ENCODE measurements around the gene SLC2A6. TPM values are rescaled to one million over a fixed set of nuclear protein-coding genes. Genes with fewer than 3 reads are reported as not detected.

Gene SLC2A6
- total RNA-seq, 6 experiments from 2014 or later = 9.4 to 12.6 (median 11.3) TPM

GRCh38 chr9:133513214-133514100 lies 34.6 kb upstream of the SLC2A6 start:
- H3K27ac Mint-ChIP-seq = no peak overlapping the region
- H3K9me3 Mint-ChIP-seq = no peaks in the 10 kb centered on the region
- peaks cover 10% of the 10 kb centered on the region for H3K4me1 Mint-ChIP-seq (ENCODE audit: low read depth)

GRCh38 chr9:133512253-133513213 lies 33.6 kb upstream of the SLC2A6 start:
- Mint-ChIP-seq H3K27ac (no peak overlapping the region), H3K27me3 (ENCODE audit: insufficient read depth) (peaks cover 10% of the 10 kb centered on the region), H3K4me3 (no peak overlapping the region), H3K4me1 (ENCODE audit: low read depth) (peaks cover 10% of the 10 kb centered on the region), H3K9me3 (no peaks in the 10 kb centered on the region), H3K36me3 (ENCODE audit: low read depth) (no peaks in the 10 kb centered on the region)
- TF ChIP-seq CTCF (IDR thresholded peaks at IDR 0.05) = no peak
- no peak for DNase-seq

More at GRCh38 chr9:133513214-133514100, 34.6 kb upstream of the SLC2A6 start:
- Mint-ChIP-seq H3K36me3 (ENCODE audit: low read depth) (no peaks in the 10 kb centered on the region), H3K27me3 (ENCODE audit: insufficient read depth) (peaks cover 17% of the 10 kb centered on the region), H3K4me3 (no peak overlapping the region)
- TF ChIP-seq CTCF (IDR thresholded peaks at IDR 0.05) = no peak
- no peak for DNase-seq

- no peaks in the 10 kb centered on the region for H3K9me3 Mint-ChIP-seq
- H3K27ac Mint-ChIP-seq = no peak overlapping the region
- no peaks in the 10 kb centered on the region for H3K36me3 Mint-ChIP-seq (ENCODE audit: low read depth)
- H3K4me1 Mint-ChIP-seq (ENCODE audit: low read depth) = peaks cover 19% of the 10 kb centered on the region
- TF ChIP-seq CTCF (IDR thresholded peaks at IDR 0.05) = no peak
- no peak for DNase-seq
- peaks cover 6% of the 10 kb centered on the region for H3K27me3 Mint-ChIP-seq (ENCODE audit: insufficient read depth)
- no peak overlapping the region for H3K4me3 Mint-ChIP-seq
Measured at GRCh38 chr9:133511607-133512006, 32.7 kb upstream of the SLC2A6 start.

- Mint-ChIP-seq H3K27me3 (ENCODE audit: insufficient read depth) (peaks cover 5% of the 10 kb centered on the region), H3K27ac (no peak overlapping the region), H3K4me3 (no peak overlapping the region), H3K4me1 (ENCODE audit: low read depth) (peaks cover 24% of the 10 kb centered on the region), H3K36me3 (ENCODE audit: low read depth) (no peaks in the 10 kb centered on the region), H3K9me3 (no peaks in the 10 kb centered on the region)
- no peak for TF ChIP-seq CTCF (IDR thresholded peaks at IDR 0.05)
- no peak for DNase-seq
Measured at GRCh38 chr9:133510926-133511505, 32.1 kb upstream of the SLC2A6 start.

All from HFFc6 (cell line).